ENCODE data around the gene WNT9A.
"Not testable (repeated sequence)": the region's sequence is repeated elsewhere in the genome, so short reads cannot be mapped to it uniquely, and the experiment has no call there.

The WNT9A gene

GRCh38 chr1:227887697-227888403, 59.9 kb downstream of the WNT9A start:
- peak in 20 of 56 donors; percentile 18 to 78 (median 39) for DNase-seq

GRCh38 chr1:227886993-227887696, 60.6 kb downstream of the WNT9A start:
- peak in 1 of 56 donors; percentile 28 for DNase-seq

- no peak for DNase-seq
These were observed 61.2 kb downstream of the WNT9A start for GRCh38 chr1:227886503-227886961.

GRCh38 chr1:227885648-227886502, 61.9 kb downstream of the WNT9A start:
- no peak for DNase-seq

- DNase-seq, result no peak
These were observed 62.5 kb downstream of the WNT9A start for GRCh38 chr1:227885135-227885647.

GRCh38 chr1:227884370-227885134, 63.2 kb downstream of the WNT9A start:
- DNase-seq, result no peak

- no peak for DNase-seq
These were observed 64.0 kb downstream of the WNT9A start for GRCh38 chr1:227883641-227884301.

GRCh38 chr1:227883073-227883520, 64.6 kb downstream of the WNT9A start:
- no peak for DNase-seq

- no peak for DNase-seq
These were observed 67.3 kb downstream of the WNT9A start for GRCh38 chr1:227880342-227880924.

GRCh38 chr1:227877810-227878209, 69.9 kb downstream of the WNT9A start:
- not testable (repeated sequence) for DNase-seq

- DNase-seq, result not testable (repeated sequence)
These were observed 75.8 kb downstream of the WNT9A start for GRCh38 chr1:227871892-227872291.

GRCh38 chr1:227870366-227870765, 77.4 kb downstream of the WNT9A start:
- no peak for DNase-seq

GRCh38 chr1:227869851-227870305, 77.9 kb downstream of the WNT9A start:
- DNase-seq, result no peak

GRCh38 chr1:227869279-227869842, 78.4 kb downstream of the WNT9A start:
- no peak for DNase-seq
